ENCODE data around the gene KRTAP10-6.
"Not testable (repeated sequence)": the region's sequence is repeated elsewhere in the genome, so short reads cannot be mapped to it uniquely, and the experiment has no call there.

KRTAP10-6 gene

GRCh38 chr21:44600118-44600978, 8.0 kb upstream of the KRTAP10-6 start, which contains the start of gene KRTAP10-7:
KRTAP10-7 (plus strand) TSS chr21:44600597; CDS start chr21:44600622, 25 bp downstream.
- DNase-seq = not testable (repeated sequence)

DNA sequence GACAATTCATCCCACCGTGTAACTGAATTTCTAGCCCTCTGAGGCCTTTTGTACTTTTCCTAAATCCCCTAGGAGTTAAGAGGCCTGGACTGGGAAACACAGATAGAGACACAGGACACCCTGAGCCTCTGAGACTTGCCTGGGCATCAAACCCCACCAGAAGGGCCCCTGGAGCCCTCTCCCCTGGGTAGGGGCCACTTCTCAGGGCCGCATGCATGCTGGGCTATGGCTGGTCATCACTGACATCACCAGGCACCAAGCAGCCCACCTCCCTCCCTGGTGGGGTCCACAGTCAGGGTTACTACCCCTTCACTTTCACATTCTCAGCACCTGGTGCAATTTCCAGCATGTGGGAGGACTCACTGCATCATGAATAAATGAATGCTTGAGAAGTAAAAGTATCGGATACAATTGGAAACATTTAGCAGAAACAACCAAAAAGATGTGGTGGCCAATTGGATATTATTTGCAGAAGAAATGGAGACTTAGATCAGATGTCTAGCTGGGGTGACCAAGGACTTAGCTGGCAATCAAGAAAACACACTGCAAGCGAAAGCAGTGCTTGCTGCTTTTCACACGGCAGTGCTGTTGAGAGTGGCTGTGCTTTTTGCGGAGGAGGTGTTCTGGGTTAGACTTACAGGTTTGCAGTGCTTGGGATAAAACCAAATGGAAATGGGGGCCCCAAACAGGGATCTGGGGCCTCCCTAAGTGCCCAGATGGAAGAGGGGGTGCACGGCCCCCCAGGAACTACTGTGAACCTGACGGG, 7.1 kb upstream of the KRTAP10-6 start:
- DNase-seq = no peak

GRCh38 chr21:44598061-44598460, 5.8 kb upstream of the KRTAP10-6 start:
- DNase-seq = no peak

DNA sequence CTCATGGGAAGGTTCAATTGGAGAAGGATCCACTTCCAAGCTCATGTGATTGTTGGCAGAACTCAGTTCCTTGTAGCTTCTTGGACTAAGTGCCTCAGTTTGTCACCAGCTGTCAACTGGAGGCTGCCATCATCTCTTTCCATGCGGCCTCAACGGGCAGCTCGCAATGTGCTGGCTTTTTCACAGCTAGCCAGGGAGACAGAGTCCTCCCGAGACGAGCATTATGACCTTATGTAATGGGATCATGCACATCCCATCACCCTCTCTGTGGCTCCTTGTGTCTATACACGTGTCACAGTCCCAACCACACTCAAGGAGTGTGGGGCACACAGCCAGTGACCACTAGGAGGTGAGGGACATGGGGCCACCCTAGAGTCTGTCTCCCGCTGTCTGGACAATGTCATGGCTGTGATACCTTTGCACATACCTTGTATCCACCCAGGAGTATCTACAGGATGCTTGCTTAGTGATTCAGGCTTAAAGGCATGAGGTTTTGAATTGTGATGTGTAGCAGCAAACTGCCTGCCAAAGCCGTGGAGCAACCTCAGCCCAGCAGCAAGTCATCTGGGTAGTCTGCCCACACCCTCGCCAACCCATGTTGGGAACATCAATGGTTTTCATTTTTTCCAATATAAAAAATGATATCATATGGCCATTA, 3.9 kb upstream of the KRTAP10-6 start:
- DNase-seq = no peak

- no peak for DNase-seq
These were observed 3.2 kb upstream of the KRTAP10-6 start for GRCh38 chr21:44595524-44595923.

DNA sequence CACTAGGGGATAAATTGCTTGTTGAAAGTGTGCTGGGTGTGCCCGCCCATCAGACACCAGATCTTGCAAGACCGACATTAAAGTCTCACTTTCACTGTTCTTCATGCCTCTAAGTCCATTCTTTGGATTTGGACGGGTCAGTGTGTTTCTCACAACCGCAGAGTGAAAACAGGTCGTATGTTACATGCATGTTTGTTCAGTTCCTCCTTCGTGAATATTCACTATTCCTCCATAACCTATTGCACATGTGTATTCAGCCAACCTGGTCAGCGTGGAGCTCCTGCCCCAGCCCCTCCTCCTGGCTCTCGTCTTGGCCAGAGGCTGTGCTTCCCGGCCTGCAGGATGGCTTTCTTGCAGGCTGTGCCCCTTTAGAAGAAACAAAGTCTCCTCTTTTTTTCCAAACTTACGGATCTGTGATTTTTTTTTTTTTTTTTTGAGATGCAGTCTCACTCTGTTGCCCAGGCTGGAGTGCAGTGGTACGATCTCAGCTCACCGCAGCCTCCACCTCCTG, 2.2 kb upstream of the KRTAP10-6 start:
- DNase-seq = no peak

GRCh38 chr21:44593598-44594405, 1.5 kb upstream of the KRTAP10-6 start:
- no peak for DNase-seq

DNA sequence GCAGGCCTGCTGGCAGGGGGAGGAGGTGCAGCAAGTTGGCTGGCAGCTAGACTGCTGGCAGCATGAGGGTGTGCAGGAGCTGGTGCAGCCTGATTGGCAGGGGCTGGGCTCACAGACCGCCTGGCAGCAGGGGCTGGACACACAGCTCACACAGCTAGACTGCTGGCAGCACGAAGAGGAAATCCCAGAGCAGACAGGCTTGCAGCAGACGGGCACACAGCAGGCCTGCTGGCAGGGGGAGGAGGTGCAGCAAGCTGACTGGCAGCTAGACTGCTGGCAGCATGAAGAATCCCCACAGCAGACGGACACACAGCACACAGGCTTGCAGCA, 539 bp downstream of the KRTAP10-6 start:
- not testable (repeated sequence) for DNase-seq

GRCh38 chr21:44590897-44591800, 1.2 kb downstream of the KRTAP10-6 start:
- DNase-seq = not testable (repeated sequence)

DNA sequence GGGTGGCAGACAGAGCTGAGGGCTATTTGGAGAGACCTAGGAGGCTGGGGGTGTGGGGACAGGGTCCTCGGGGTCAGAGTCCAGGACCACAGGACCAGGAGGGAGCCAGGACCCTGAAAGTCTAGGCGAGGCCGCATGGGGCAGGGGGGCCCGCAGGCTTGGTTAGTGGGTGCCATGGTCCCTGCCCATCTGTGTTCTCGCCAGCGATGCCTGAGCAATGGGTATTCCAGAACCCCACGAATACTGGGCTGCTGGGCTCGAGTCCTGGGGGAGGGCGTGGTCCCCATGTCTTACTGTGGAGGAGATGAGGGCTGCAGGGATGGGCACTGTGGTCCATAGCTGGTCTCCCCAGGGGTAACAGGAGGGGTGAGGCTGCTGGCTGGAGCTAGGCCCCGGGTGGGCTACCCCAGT, 2.0 kb downstream of the KRTAP10-6 start:
- DNase-seq = no peak

GRCh38 chr21:44589586-44590305, 2.6 kb downstream of the KRTAP10-6 start:
- DNase-seq = no peak

DNA sequence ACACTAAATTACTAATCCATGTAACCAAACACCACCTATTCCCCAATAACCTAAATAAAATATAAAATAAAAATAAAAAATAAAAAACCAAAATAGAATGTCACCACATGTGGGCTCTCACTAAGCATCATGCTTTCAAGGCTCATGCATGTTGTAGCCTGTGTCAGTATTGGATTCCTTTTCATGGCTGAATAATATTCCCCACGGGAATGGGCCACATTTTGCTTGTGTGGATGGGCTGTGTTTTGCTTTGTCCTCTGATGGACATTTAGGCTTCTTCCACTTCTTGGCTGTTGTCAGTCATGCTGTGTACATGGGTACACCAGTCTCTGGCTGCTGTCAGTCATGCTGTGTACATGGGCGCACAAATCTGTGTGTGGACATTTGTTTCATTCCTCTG, 3.2 kb downstream of the KRTAP10-6 start:
- DNase-seq = no peak

- DNase-seq = no peak
These were observed 6.4 kb downstream of the KRTAP10-6 start for GRCh38 chr21:44585892-44586291.

- DNase-seq = no peak
These were observed 8.5 kb downstream of the KRTAP10-6 start for GRCh38 chr21:44583800-44584147.

GRCh38 chr21:44583089-44583799, 9.1 kb downstream of the KRTAP10-6 start:
- DNase-seq = no peak

DNA sequence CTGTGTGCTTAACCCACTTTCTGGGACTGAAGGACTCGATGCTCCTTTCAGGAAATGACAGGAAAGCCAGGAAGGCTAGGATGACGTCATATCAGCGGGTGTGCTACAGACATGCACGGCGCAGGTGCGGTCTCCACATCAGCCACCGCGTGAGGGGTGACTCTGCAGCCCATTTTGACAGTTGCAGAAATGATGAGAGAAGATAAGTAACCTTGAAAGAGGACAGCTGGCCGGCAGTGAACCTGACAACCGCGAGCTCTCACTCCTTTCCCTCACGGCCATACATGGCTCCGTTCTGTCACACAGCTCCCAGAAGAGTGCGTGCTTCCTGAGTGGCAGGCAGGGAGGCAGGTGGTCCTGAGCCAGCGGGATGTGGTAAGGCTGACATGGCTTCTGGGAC, 10.2 kb downstream of the KRTAP10-6 start:
- no peak for DNase-seq

DNA sequence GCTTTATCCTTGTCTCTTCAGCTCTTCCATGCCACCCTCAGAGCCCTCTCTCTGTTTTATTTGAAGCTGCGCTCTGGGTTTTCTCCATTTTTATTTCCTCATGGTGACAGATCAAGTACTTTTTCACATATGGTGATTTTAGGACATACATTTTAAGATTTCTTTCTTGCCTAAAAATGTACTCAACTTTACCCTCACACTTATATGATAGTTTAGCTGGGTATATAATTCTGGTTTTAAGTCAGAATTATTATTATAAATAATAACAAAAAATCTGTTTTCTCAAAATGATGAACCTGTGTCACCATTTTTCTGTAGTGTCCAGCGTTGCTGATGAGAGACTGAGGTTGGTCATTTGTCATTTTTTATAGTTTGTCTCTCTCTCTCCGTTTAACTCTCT, 11.1 kb downstream of the KRTAP10-6 start:
- no peak for DNase-seq

DNA sequence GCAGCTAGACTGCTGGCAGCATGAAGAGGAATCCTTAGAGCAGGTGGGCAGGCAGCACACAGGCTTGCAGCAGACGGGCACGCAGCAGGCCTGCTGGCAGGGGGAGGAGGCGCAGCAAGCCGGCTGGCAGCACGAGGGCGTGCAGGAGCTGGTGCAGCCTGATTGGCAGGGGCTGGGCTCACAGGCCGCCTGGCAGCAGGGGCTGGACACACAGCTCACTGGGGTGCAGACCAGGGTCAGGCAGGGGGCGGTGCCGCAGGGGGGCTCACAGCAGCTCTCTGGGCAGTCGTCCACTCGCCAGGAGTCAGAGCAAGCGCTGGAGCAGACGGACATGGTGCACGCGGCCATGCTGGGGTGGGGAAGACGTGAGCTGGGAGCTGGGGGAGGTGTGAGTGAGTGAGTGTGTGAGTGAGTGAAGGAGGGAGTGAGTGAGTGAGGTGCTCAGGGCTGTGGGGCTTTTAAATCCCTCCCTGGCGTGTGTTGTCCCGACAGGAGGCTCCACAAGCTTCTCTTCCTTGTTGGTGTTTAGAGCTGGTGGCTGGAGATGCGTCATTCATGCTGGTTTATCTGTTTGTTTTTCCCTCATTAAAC, 12.0 kb downstream of the KRTAP10-6 start, which contains the start of gene KRTAP10-5:
KRTAP10-5 (minus strand) TSS at position 374 of the 591 bp plus-strand sequence; CDS start at position 348, 26 bp downstream.
- DNase-seq = not testable (repeated sequence)
